Retinal pigment epithelial cell (primary cell): ENCODE results near the gene EPB41L4A.
"Not testable (repeated sequence)": the region's sequence is repeated elsewhere in the genome, so short reads cannot be mapped to it uniquely, and the experiment has no call there.

Experiments
- DNase-seq: peaks from one replicate; pipeline ENCODE4 v3.0.0-alpha.2; 2010; ENCODE audit warnings: low read depth
- H3K4me3 ChIP-seq: 2 replicates; pipeline ENCODE4 v1.5.1; 2011; ENCODE audit warnings: mild to moderate bottlenecking, low read length, control low read depth, moderate library complexity
- TF ChIP-seq, protein P1 (sequence below): conservative IDR thresholded peaks from 2 replicates; pipeline ENCODE4 v1.5.1; 2011; ENCODE audit warnings: low read depth, low read length, control low read depth, inconsistent platforms

The EPB41L4A gene

GRCh38 chr5:112396430-112396829 lies 22.6 kb downstream of the EPB41L4A start:
- TF ChIP-seq, protein P1, sequence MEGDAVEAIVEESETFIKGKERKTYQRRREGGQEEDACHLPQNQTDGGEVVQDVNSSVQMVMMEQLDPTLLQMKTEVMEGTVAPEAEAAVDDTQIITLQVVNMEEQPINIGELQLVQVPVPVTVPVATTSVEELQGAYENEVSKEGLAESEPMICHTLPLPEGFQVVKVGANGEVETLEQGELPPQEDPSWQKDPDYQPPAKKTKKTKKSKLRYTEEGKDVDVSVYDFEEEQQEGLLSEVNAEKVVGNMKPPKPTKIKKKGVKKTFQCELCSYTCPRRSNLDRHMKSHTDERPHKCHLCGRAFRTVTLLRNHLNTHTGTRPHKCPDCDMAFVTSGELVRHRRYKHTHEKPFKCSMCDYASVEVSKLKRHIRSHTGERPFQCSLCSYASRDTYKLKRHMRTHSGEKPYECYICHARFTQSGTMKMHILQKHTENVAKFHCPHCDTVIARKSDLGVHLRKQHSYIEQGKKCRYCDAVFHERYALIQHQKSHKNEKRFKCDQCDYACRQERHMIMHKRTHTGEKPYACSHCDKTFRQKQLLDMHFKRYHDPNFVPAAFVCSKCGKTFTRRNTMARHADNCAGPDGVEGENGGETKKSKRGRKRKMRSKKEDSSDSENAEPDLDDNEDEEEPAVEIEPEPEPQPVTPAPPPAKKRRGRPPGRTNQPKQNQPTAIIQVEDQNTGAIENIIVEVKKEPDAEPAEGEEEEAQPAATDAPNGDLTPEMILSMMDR = no peak
- no peak for DNase-seq

GRCh38 chr5:112395299-112395698 lies 23.8 kb downstream of the EPB41L4A start:
- H3K4me3 ChIP-seq, DNase-seq: not testable (repeated sequence)

More at GRCh38 chr5:112396430-112396829, 22.6 kb downstream of the EPB41L4A start:
- no peak overlapping the region for H3K4me3 ChIP-seq

DNA sequence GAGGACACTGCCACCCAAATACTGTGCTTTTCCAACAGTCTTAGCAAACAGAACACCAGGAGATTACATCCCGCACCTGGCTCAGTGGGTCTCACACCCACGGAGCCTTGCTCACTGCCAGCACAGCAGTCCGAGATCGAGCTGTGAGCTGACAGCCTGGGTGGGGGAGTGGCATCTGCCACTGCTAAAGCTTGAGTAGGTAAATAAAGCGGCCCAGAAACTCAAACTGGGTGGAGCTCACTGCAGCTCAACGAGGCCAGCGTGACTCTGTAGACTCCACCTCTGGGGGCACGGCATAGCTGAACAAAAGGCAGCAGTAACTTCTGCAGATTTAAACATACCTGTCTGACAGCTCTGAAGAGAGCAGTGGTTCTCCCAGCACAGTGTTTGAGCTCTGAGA lies 28.8 kb downstream of the EPB41L4A start:
- TF ChIP-seq, protein P1 = no peak

GRCh38 chr5:112388739-112389138 lies 30.3 kb downstream of the EPB41L4A start:
- no peak for DNase-seq
- TF ChIP-seq, protein P1 = no peak
- H3K4me3 ChIP-seq = no peak overlapping the region

More for the DNA sequence above, 28.8 kb downstream of the EPB41L4A start:
- H3K4me3 ChIP-seq = no peak overlapping the region
- DNase-seq = no peak

- H3K4me3 ChIP-seq = no peak overlapping the region
- TF ChIP-seq, protein P1 = no peak
- DNase-seq = no peak
Observed at GRCh38 chr5:112388074-112388473, 31.0 kb downstream of the EPB41L4A start.

GRCh38 chr5:112386766-112387165 lies 32.3 kb downstream of the EPB41L4A start:
- DNase-seq = no peak
- TF ChIP-seq, protein P1 = no peak
- H3K4me3 ChIP-seq = no peak overlapping the region

GRCh38 chr5:112385969-112386368 lies 33.1 kb downstream of the EPB41L4A start:
- no peak for DNase-seq
- H3K4me3 ChIP-seq = no peak overlapping the region
- TF ChIP-seq, protein P1 = no peak

- H3K4me3 ChIP-seq = no peak overlapping the region
- TF ChIP-seq, protein P1 = no peak
- no peak for DNase-seq
Observed at GRCh38 chr5:112385566-112385965, 33.5 kb downstream of the EPB41L4A start.
